ENCODE measurements around the gene CNKSR1. TPM values are rescaled to one million over a fixed set of nuclear protein-coding genes. Genes with fewer than 3 reads are reported as not detected.

CNKSR1 gene
- polyA plus RNA-seq, 1 donor (not counting 4 experiments of a cell fraction or from before 2014, with no cell fraction given): 10.6 TPM

DNA sequence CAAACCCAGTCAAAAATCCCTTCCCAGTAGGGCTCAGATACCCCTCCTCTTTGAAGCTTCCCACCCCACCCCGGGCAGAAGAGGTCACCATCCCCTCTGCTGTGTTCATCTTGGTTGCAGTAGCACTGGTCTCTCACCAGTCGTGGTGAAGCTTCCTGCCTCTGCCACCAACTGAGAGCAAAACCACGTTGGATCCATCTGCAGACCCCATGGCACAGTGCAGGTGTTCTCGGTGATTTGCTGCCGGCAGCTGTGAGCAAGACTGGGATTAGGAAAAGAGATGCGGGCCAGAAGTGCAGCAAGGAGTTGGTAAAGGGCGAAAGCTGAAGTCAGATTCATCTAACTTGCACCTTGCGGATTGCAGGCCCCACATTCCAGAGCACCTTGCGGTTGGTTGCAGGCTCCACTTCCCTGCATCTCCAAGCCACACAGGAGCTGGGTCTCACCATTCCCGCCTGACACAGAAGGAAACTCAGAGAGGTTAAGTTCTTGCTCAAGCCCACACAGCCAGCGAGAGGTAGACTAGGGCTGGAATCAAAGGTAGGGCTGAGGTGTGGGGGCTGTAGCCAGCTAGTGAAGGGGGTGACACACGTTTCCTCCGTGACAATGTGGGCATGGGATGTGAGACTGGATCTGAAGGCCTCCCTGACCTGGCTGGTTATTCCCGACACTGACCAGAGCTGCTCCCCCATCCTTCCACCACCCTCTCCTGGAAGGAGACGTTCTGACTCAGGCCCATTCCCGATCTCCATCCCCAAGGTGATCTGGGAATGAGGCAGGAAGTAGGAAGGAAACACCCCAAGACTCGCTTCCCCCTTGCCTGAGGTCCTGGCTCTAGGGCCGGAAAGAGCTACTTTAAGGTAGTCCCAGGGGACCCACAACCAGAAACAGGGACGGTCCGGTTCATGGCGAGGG, 21.7 kb upstream of the CNKSR1 start:
- Histone ChIP-seq H3K9me3 (ENCODE audit: control insufficient read depth, low read depth, low read length) (no peaks in the 10 kb centered on the region), H3K9ac (ENCODE audit: control insufficient read depth, extremely low read depth, insufficient read depth, low read length) (no peak overlapping the region), H4K20me1 (ENCODE audit: control insufficient read depth, extremely low read depth, insufficient read depth, low read length) (no peaks in the 10 kb centered on the region), H3K27me3 (ENCODE audit: control insufficient read depth, extremely low read depth, insufficient read depth, low read length) (no peaks in the 10 kb centered on the region), H3K4me3 (ENCODE audit: control insufficient read depth in 2 of 3, extremely low read depth in 1 of 3, insufficient read depth in 2 of 3, low read depth in 1 of 3, low read length in 3 of 3) (no peak overlapping the region), H2AFZ (ENCODE audit: control insufficient read depth, low read length) (no peak overlapping the region), H3K79me2 (ENCODE audit: control insufficient read depth, insufficient read depth, low read length) (no peaks in the 10 kb centered on the region), H3K4me1 (ENCODE audit: control insufficient read depth, extremely low read depth, insufficient read depth, low read length) (peaks cover 13% of the 10 kb centered on the region), H3K27ac (ENCODE audit: control insufficient read depth, insufficient read depth, low read length) (no peak overlapping the region), H3K36me3 (ENCODE audit: control insufficient read depth in 2 of 2, extremely low read depth in 1 of 2, insufficient read depth in 2 of 2, low read length in 2 of 2) (no peaks in the 10 kb centered on the region), H3K4me2 (ENCODE audit: control insufficient read depth, extremely low read depth, insufficient read depth, low read depth, low read length) (no peak overlapping the region), H3K9me1 (ENCODE audit: control insufficient read depth, extremely low read depth, insufficient read depth, low read length) (no peaks in the 10 kb centered on the region)
- DNase-seq (ENCODE audit: low read depth, low spot score) (no peak), FAIRE-seq (no peak)
- no peak for TF ChIP-seq EZH2 (IDR thresholded peaks at IDR 0.05; ENCODE audit: low read length)
- TF ChIP-seq, protein P1, sequence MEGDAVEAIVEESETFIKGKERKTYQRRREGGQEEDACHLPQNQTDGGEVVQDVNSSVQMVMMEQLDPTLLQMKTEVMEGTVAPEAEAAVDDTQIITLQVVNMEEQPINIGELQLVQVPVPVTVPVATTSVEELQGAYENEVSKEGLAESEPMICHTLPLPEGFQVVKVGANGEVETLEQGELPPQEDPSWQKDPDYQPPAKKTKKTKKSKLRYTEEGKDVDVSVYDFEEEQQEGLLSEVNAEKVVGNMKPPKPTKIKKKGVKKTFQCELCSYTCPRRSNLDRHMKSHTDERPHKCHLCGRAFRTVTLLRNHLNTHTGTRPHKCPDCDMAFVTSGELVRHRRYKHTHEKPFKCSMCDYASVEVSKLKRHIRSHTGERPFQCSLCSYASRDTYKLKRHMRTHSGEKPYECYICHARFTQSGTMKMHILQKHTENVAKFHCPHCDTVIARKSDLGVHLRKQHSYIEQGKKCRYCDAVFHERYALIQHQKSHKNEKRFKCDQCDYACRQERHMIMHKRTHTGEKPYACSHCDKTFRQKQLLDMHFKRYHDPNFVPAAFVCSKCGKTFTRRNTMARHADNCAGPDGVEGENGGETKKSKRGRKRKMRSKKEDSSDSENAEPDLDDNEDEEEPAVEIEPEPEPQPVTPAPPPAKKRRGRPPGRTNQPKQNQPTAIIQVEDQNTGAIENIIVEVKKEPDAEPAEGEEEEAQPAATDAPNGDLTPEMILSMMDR (optimal IDR thresholded peaks at IDR 0.05 in 1 of 3, IDR thresholded peaks at IDR 0.05 in 1 of 3, conservative IDR thresholded peaks at IDR 0.05 in 1 of 3; ENCODE audit: extremely low read depth in 1 of 3, insufficient read depth in 2 of 3, low read length in 3 of 3): no peak
- dilution Hi-C loops (cut with MboI; ENCODE audit: extremely low pct_ligation_motif_present, low sequenced_read_pairs): no loop called here

GRCh38 chr1:26156285-26157038, 20.8 kb upstream of the CNKSR1 start:
- H2AFZ ChIP-seq (ENCODE audit: control insufficient read depth, low read length): no peak overlapping the region
- H3K9me1 ChIP-seq (ENCODE audit: control insufficient read depth, extremely low read depth, insufficient read depth, low read length): no peaks in the 10 kb centered on the region
- H3K9ac ChIP-seq (ENCODE audit: control insufficient read depth, extremely low read depth, insufficient read depth, low read length): no peak overlapping the region
- H3K27ac ChIP-seq (ENCODE audit: control insufficient read depth, insufficient read depth, low read length): no peak overlapping the region
- dilution Hi-C loops (cut with MboI; ENCODE audit: extremely low pct_ligation_motif_present, low sequenced_read_pairs): no loop called here
- no peak for DNase-seq (ENCODE audit: low read depth, low spot score)
- no peak overlapping the region for H3K4me2 ChIP-seq (ENCODE audit: control insufficient read depth, extremely low read depth, insufficient read depth, low read depth, low read length)
- H3K9me3 ChIP-seq (ENCODE audit: control insufficient read depth, low read depth, low read length): no peaks in the 10 kb centered on the region
- no peaks in the 10 kb centered on the region for H4K20me1 ChIP-seq (ENCODE audit: control insufficient read depth, extremely low read depth, insufficient read depth, low read length)
- H3K4me1 ChIP-seq (ENCODE audit: control insufficient read depth, extremely low read depth, insufficient read depth, low read length): peaks cover 16% of the 10 kb centered on the region
- H3K27me3 ChIP-seq (ENCODE audit: control insufficient read depth, extremely low read depth, insufficient read depth, low read length): peaks cover 5% of the 10 kb centered on the region
- TF ChIP-seq EZH2 (IDR thresholded peaks at IDR 0.05; ENCODE audit: low read length): no peak
- TF ChIP-seq, protein P1 (optimal IDR thresholded peaks at IDR 0.05 in 1 of 3, IDR thresholded peaks at IDR 0.05 in 1 of 3, conservative IDR thresholded peaks at IDR 0.05 in 1 of 3; ENCODE audit: extremely low read depth in 1 of 3, insufficient read depth in 2 of 3, low read length in 3 of 3): no peak
- H3K79me2 ChIP-seq (ENCODE audit: control insufficient read depth, insufficient read depth, low read length): no peaks in the 10 kb centered on the region
- no peak overlapping the region for H3K4me3 ChIP-seq (ENCODE audit: control insufficient read depth in 2 of 3, extremely low read depth in 1 of 3, insufficient read depth in 2 of 3, low read depth in 1 of 3, low read length in 3 of 3)
- FAIRE-seq: no peak
- H3K36me3 ChIP-seq (ENCODE audit: control insufficient read depth in 2 of 2, extremely low read depth in 1 of 2, insufficient read depth in 2 of 2, low read length in 2 of 2): no peaks in the 10 kb centered on the region

All from keratinocyte (primary cell).